Umbilical cord (tissue), 2 donors: ENCODE measurements around the gene CTBP2. TPM values are rescaled to one million over a fixed set of nuclear protein-coding genes. Genes with fewer than 3 reads are reported as not detected.
A peak's percentile ranks its signal among the peaks of the same experiment; 100 is the strongest.

ENCODE experiments used
- DNase-seq: peaks from one replicate; pipeline ENCODE4 v3.0.0-alpha.2; 2015; ENCODE audit warnings: low spot score
- total RNA-seq: library from RNA; depleted of rRNA; stranded (reverse); fragments of >200 nt; gene quantifications from one replicate; pipeline ENCODE4 v1.2.3, GENCODE V29; 2014; ENCODE audit warnings: low replicate concordance; ENCODE audit not compliant: insufficient read depth

The CTBP2 gene
- total RNA-seq, result 27.7 TPM

DNA sequence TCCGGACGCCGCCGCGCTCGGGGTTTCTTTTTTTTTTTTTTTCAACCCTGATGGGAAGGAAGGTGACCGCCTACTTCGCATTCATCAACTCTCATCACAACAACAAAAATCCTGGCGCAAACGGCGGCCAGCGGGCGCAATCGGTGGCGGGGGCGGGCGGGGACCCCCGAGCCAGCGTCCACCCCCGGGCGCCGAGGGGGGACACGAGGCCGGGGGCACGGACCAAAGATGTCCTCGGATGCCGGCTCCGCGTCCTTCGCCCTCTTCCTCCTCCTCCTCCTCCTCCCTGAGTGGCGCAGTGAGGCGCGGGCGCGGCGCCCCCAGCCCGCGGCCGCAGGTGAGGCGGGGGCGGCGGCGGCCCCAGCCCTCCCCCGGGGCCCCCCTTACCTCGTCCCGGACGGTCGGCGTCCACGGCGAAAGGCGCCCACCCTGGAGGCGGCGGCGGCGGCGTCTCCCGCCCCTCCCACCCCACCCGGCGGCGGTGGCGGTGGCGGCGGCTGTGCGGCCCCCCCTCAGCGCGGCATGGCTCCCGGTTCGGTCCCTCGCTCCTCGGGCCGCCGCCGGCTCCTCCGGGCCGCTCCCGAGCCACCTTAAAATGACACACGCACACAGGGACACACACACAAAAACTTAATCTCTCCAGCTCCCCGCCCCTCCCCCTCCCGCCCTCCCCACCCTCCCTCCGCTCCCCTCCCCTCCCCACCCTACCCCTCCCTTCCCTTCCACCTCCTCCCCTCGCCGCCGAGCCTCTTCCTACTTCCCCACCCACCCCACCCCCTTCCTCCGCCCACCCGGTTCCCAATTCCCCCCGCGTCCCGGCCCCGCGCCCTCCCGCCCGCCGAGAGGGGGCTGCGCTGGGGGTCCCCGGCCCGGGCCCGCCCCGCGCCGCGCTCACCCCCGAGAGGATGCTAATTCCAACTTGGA is at the start of gene CTBP2:
TSS of gene CTBP2 (minus strand) at position 632 of the 924 bp plus-strand sequence.
- DNase-seq, result peak; percentile 42

DNA sequence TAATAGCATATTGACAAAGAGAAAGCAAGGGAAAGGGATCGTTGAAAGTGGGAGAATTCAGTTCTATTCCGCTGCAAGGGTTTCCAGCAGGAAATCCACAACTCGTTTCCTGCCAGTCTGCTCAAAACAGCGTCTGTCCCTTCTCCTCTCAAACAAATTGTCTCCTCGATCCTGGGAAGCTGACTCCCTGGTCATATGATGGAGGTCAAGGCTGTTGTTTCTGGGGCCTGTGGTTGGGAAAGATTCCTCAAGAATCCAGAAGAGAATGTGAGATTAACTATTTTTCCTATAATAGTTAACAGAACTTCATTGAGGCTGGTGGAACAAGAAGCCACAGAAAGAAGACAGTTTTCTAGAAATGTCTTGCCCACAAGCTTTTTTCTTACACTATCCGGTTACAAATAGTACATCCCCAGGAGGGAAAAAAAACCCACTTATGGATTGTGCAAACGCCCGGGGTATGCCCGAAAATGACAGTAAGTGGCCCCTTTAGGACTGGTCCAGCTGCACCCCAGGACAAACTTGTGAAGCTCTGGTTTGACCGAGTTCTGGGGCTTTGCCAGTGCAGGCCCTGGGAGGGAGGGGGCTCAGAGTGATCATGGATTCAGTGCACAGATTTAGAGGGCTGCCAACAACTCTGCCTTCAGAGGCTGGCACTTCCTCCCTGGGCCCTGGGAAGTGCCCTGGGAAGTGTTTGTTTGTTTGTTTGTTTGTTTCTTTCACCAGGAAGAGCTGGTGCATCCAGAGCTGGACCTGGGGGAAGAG is 49.4 kb upstream of the CTBP2 start:
- no peak for DNase-seq

DNA sequence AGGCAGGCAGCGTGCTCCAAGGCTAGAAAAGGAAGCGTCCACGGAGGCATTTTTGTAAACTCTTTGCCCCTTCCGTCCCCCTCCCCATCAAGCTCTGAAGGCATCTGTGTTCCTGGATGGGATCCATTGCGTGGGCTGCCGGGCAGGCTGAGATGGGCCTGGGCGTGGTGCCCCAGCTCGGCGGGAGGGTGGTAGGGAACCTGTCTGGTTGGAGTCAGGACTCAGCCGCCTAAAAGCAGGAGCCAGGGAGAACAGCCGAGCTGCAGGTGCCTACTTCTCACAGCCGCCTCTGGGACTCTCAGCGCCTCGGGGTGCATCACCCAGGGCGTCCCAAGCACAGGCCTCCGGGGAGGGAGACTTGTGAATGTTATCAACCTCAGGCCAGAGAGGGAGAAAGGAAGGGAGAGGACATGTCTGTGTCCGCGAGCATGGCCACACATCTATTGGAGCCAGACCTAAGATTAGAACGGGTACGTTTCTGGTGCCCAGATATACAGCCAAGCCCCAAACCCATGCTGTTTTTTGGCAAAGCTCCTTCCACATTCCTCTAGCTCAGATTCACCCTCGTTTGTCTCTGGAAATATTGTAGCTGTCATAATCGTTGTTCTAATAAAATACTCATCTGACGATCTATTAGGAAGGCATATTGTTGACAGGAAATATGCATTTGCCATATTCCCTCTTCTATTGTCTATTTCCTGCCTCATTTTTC is 48.6 kb upstream of the CTBP2 start:
- no peak for DNase-seq

DNA sequence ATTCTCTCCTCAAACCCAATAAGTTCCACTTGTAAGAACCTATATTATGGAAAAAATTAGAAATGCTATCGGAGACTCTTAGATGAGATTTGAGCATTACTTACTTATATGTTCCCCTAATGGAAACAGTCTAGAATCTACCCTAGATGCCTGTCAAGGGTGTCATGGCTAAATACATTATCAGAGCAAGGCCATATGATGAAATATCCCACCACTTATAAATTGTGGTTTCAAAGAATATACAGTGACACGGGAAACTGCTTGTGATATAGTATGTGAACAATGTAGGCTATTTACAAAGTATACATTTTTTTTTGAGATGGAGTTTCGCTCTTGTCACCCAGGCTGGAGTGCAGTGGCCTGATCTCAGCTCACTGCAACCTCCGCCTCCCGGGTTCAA is 46.3 kb upstream of the CTBP2 start:
- DNase-seq, result no peak

DNA sequence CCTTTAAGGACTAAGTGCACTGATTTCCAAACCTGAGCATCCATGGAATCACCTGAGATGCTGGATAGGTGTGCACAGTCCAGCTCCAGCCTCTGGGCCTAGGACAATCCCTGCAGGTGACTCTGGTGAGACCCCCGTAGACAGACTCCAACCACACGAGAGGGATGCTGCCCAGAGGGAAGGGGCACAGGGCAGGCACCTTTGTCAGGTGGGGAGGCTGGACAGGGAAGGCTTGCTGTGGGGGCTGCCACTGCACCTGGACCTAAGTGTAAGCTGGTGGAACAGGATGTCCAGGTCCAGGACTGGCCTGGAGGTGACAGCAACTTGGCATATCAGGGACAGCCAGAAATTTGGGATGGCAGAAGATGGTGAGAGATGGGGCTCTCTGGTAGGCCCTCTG is 45.1 kb upstream of the CTBP2 start:
- DNase-seq, result no peak

DNA sequence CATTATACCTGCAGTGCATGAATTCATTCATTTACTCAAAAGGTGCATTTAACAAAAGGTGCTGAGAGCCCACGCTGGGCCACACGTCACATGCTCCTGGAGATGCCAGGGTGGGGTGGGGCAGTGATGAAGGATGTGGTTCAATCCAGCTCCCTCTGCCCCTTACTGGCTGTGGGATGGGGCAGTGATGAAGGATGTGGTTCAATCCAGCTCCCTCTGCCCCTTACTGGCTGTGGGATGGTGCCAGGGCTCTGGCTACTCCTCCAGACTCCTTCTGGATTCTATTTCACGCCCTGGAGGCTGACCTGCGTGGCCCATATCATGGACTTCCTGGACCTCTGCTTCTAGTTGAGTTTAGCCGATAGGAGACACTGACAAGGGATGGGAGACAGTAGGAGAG is 44.0 kb upstream of the CTBP2 start:
- DNase-seq, result no peak

DNA sequence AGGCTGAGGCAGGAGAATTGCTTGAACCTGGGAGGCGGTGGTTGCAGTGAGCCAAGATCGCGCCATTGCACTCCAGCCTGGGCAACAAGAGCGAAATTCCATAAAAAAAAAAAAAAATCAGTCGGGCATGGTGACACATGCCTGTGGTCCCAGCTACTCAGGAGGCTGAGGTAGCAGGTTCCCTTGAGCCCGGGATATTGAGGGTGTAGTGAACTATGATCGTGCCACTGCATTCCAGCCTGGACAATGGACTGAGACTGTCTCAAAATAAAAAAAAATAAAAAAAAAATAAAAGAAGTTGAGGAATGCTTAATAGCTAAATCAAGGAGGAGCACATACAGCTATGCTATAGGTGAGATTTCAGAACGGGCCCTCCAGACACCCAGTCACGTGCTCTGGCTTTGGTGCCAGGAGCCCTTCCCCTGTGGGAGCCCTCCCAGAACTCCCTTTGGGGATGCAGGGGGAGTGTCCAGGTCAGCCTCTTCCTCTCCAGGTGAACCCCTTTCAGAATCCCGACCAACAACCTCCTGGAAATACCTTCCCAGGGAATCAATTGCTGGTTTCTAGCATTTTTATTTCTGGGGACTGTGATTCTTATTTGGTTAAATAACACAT is 42.9 kb upstream of the CTBP2 start:
- no peak for DNase-seq

DNA sequence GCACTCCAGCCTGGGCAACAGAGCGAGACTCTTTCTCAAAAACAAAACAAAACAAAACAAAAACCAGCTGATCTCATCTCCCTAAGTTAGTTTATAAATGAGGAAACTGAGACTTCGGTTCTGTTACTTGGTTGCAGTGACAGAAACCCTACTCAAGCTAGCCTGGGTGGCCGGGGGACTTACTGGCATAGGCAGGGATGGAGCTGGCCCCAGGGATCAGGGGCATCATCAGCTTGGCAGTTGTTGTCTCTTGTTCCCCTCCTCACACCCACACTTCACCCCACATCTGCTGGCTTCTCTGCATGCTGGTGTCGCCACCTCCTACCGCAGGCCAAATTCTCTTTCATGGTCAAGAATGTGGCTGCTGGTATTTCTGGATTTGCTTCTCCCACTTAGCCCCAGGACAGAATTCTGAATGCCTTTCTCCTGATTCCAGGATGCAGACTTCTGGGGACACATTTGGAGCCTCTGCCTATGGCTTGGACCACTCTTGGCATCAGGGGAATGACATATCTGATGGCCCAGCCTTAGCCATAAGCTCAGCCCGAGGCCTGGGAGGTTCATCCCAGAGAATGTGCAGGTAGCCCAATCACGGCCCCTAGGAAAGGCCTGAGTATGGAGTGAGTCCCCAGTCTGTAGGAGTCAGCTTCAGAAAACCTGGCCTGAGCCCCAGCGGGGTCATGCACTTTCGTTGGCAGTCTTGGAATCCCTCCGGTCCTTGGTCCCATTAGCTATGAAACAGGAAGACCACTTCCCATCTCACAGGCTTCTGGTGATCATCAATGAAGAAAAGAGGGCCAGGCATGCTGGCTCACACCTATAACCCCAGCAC is 41.6 kb upstream of the CTBP2 start:
- no peak for DNase-seq

DNA sequence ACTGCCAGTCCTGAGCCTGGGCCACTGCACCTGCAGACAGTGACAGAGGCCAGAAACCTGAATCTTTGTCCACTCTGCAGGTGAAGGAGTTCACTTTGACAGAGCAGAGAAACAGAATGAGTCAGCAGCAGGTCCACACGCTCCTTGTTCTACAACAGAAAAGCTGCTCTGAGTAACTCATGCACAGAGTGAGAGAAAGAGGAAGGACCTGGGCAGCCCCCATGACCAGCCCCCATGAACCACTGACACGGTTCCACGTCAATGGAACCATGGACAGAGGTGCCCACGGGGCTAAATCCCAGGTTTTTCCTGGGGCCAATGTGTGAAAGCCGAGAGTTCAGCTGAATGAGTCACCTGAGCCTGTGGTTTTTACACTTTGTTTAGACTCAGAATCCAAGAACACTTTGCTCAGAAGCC is 40.8 kb upstream of the CTBP2 start:
- no peak for DNase-seq

DNA sequence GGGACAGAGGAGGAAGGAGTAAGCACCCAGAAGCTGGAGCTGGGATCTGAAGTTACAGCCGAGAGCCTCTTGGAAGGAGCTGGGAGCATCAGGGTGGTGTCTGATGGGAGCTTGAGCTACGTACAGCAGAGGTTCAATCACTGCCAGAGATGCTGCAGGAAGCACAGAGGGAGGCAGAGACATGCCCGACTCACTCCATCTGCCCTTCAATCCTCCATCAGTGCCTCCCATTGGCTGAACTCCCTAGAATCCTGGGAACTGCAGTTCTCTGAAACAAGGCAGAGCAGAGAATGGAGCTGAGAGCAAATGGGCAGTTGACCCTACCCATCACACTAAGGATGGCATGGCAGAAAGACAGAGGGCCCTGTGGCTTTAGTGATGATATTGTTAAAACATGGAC is 40.0 kb upstream of the CTBP2 start:
- DNase-seq, result no peak

DNA sequence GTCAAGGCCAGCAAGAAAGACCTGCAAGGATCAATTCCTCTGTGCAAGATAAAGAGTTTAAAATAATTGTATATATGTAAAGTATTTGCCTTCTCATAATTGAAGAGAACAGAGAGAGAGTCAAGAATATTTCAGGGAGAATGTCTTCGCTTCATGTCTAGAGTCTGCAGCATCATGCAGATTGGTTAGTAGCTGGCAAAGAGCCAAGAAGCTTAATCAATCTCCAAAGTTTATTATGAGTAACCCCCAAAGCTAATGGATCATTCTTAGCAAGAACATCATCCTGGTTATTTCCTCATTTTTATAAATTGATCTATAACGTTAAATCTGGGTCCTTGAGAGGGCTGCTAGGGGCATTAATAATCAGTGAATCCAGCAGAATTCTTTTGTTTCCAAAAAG is 38.9 kb upstream of the CTBP2 start:
- DNase-seq, result no peak

DNA sequence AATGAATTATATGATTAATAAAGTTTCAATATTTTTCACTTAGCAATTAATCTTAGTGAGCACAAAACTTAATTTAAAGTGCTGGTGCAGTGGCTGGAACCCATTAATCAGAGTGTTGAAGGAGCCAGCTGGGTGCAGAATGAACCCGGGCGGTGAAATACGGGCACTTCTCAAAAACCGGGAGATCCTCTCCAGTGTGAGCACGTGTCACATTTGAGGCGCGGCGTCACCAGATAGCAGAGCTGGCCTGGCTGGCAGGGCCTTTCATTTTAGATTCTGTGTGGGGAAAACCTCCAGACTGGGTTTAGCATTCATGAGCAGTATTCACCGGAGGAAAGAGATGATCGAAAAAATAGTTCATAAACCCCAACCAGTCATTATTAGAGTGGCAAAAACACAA is 34.5 kb upstream of the CTBP2 start:
- no peak for DNase-seq

DNA sequence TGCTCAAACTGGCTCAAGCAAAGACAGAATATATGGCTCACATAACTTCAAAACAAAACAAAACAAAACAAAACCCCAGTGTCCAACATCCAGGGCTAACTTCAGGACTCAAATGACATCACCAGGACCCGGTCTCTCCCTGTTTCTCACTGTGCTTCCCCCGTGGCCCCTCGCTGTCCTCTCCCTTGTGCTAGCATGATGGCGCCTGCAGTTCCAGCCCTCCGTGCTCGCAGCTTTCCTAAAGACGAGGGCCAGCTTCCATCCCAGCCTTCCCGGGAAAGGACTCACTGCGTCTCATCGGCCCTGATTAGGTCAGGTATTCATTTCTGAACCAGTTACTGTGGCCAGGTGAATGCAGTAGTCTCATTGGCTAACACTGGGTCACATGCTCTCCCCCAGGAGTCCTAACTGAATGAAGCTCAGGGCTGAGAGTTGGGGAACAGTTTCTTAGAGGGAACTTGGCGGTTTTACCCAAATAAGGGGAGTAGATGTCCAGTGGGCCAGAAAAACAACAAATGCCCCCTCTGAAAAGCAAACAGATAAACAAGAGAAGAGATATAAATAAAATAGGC is 33.0 kb upstream of the CTBP2 start:
- DNase-seq, result no peak

DNA sequence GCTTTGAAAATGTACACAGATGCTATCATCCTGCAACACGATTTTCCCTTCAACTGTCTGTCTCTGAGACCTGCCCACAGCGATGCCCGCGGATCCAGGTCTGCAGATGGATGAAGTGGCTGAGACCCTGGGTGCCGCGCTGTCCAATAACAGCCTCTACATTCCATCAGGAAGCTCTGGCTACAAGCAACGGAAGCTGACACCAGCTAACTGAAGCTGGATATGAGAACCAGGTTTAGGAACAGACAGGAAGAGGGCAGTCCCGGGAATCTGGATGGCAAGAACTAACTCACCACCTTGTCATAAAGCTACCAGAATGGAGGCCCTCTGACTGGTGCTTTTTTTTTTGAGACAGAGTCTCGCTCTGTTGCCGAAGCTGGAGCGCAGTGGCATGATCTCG is 32.3 kb upstream of the CTBP2 start:
- no peak for DNase-seq

DNA sequence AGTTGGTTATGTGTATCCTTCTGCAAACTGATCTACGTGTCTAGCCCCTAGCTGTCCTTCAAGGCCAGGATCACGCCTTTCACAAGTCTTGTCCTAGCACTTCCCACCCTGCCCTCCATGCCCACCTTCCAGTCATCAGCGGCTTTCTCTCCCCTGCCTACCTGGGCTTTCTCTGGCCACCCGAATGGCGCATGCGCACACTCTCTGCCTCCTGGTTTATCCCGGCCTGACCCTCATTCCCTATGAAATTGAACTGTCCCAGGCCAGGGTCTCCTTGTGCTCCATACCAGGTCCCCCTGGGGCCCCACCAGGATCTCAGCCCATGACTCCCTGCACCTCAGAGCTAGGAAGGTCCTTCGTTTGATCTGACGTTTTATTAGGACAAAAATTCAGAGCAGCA is 31.6 kb upstream of the CTBP2 start:
- DNase-seq, result no peak

DNA sequence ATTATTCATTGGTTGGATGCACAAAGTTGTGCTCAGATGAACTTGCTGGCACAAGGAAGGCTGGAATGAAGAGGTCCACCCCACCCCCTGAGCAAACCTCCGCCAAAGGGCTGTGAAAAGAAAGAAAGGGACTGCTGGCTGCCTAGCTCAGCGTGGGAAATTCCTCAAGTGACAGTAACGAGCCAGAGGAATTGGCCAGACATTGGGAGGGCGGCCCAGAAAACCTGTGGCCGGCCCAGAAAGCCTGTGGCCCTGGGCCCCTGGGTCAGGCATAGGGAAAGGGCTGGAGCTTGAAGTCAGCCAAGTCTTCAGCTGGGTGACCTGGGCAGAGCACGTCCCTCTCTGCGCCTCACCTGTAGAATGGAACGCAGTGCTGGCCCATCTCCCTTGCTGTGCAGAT is 30.6 kb upstream of the CTBP2 start:
- DNase-seq, result no peak

DNA sequence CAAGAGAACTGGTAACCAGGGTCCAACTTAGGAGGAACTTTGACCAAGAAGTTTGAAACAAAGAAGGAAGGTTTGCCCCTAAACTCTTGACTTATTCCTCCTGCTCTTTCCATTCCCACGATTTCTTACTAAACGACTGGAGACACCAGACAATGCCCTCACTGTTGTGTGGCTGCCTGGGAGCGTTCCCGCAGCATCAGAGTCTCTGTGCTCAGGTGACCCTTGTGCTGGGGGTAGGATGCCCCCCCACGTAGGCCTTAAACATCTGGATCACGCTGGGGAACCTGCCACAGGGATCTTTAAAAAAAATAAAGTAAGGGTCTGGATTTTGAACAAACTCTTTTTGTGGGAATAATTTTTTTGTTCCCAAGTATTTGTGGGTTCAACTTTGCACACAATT is 30.1 kb upstream of the CTBP2 start:
- no peak for DNase-seq

DNA sequence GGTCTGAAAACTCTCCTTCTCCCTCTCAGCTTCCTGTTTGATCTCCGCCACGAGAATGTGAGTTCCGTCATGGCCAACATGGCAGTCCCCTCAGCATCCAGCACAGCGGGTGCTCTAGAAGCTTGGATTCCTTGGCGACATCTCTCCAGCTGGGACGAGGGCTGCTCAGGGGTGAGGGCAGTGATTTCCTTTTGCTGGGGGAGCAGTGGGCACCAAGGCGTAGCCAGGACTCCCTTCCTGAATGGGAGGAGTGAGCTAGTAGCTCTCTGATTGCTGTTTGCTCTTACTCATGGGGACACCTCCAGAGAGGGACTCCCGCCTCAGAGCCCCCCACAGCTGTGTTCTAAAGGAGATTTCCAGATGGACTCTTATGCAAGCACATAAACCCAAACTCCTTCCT is 28.8 kb upstream of the CTBP2 start:
- no peak for DNase-seq

DNA sequence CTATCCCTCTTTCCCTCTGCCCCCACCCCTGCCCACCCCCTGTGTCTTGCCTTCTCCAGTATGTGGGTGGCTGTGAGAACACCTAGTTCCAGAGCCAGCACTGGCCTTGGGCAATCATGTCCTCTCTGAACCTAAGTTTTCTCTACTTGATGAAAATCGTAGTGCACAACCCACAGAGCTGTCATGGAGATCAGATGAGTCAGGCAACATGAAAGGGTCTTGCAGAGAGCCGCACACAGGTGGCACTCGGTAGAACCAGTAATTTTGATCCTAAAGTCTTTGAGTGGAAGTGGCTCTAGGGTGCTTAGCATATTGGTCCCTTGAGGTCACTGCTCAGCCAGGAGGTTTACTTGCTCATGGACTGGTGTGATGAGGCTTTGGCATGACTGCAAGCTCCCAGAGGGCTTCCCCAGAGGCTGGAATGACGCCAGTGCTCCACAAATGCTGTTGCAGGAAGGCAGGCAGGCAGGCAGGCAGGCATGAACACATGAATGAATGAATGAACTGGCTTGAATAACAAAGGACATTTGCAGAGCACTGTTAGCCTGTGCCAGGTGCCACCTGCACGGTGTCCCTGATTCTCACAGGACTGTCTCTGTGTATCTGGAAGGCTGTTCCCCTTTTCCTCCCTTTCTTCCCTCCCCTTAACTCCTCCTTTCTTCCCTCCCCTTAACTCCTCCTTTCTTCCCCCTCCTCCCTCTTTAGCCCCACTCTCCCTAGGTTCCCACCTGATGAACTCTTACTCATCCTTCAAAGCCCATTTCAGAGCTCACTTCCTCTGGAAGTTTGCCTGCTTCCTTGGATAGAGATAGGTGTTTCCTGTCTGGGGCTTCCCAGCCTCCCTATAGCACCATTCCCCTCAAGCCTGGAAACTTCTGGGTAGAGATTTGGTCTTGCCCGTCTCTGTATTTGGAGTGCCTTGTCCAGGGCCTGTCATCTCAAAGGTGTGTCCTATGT is 27.2 kb upstream of the CTBP2 start:
- no peak for DNase-seq
